ENCODE data around the gene MKKS. TPM values are rescaled to one million over a fixed set of nuclear protein-coding genes. Genes with fewer than 3 reads are reported as not detected.

MKKS gene
- total and polyA plus RNA-seq, 2 of the 13 experiments (the other 11 are each of a cell fraction or from before 2014, with no cell fraction given): 26.7 to 34.5 TPM

DNA sequence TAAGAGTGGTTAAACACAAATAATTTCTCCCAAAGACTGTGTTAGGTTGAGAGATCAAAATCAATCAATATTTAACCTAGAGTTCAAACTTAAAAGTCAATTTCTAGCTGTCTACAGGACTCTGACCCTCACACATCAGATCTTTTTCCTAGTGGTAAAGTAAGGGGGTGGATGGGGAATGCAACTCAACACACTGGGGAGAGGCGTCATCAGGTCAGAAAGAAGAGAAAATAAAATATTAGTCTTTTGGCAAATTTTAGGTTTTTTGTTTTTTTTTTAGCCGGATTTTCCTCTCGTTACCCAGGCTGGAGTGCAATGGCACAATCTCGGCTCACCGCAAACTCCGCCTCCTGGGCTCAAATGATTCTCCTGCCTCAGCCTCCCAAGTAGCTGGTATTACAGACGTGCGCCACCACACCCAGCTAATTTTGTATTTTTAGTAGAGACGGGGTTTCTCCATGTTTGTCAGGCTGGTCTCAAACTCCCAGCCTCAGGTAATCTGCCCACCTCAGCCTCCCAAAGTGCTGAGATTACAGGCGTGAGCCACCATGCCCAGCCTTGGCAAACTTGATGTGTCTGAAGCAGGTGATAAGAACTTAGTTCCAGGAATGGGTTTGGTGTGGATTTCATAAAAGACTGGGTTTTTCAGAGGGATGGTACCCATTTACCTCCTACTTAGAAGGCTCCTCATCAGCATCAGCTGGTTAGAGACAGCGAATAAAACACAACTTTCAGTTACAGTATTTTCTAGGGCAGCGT lies 65.9 kb downstream of the MKKS start:
- peak; percentile 93 for DNase-seq (ENCODE audit: low spot score)
- H4K20me1 ChIP-seq (ENCODE audit: insufficient read depth, low read length): no peaks in the 10 kb centered on the region
- H3K4me2 ChIP-seq (ENCODE audit: low read depth, low read length): peak overlapping the region; percentile 66
- peak; percentile 89 for ATAC-seq
- ChIA-PET CTCF (ENCODE audit: low intra/inter-chr PET ratio, low total read pairs) (no interaction called here), POLR2A (interaction anchor here (0.7 to 2.7 kb wide), 3 partner anchors 40 to 304 kb away, joined by 3 to 20 read pairs (median 5); partner anchors contain the start of genes MKKS and SLX4IP)
- no peaks in the 10 kb centered on the region for H3K36me3 ChIP-seq (replicated peaks in 1 of 2; ENCODE audit: control insufficient read depth in 1 of 2, insufficient read depth in 2 of 2, low read length in 2 of 2)
- FAIRE-seq: peak; percentile 62
- peak overlapping the region; percentile 50 for H3K9ac ChIP-seq (ENCODE audit: insufficient read depth, low read depth, low read length)
- TSS peak; percentile 93 for BruUV-seq (replicated peaks)
- H2AFZ ChIP-seq (ENCODE audit: low read length): peak overlapping the region; percentile 34
- in situ Hi-C loops (cut with HindIII; ENCODE audit: extremely low pct_ligation_motif_present, low pct_unique_long_range_greater_than_20kb) (no loop called here), intact Hi-C loops (cut with micrococcal nuclease; ENCODE audit: unreplicated experiment) (loop anchor here (2.0 to 5.0 kb wide), 4 partner anchors 39 to 339 kb away; partner anchors contain the start of gene JAG1)
- 27% methylated on average over 12 of the region's 12 CpGs for WGBS (ENCODE audit: low lambda C conversion rate)
- no peaks in the 10 kb centered on the region for H3K9me3 ChIP-seq (ENCODE audit: low read length)
- no peaks in the 10 kb centered on the region for H3K27me3 ChIP-seq (ENCODE audit: control insufficient read depth in 1 of 2, insufficient read depth in 2 of 2, low read length in 2 of 2)
- no peaks in the 10 kb centered on the region for H3K79me2 ChIP-seq (ENCODE audit: insufficient read depth, low read length)
- peak overlapping the region; percentile 70 for H3K27ac ChIP-seq (ENCODE audit: extremely low read length, insufficient read depth, low read length)
- peak overlapping the region; percentile 27 to 37 (median 36) for H3K4me3 ChIP-seq (replicated peaks in 1 of 3; ENCODE audit: insufficient read depth in 1 of 3, low read depth in 2 of 3, low read length in 3 of 3)
- H3K4me1 ChIP-seq (ENCODE audit: insufficient read depth, low read length): peaks cover 88% of the 10 kb centered on the region
- TF ChIP-seq ZNF224 (CRISPR knock-in tag; IDR thresholded peaks at IDR 0.05) (no peak), SUZ12 (IDR thresholded peaks at IDR 0.05; ENCODE audit: low read depth, low read length) (no peak), ZBTB38 (CRISPR knock-in tag; IDR thresholded peaks at IDR 0.05) (peak; percentile 58; the same call in 1 of the 2 replicates), IKZF4 (CRISPR knock-in tag; IDR thresholded peaks at IDR 0.05; ENCODE audit: borderline replicate concordance, low read depth, not compliant biosample characterization) (no peak), KLF6 (CRISPR knock-in tag; IDR thresholded peaks at IDR 0.05) (peak; percentile 29; the same call in 1 of the 2 replicates), SCMH1 (CRISPR knock-in tag; IDR thresholded peaks at IDR 0.05; ENCODE audit: borderline replicate concordance) (no peak)
- TF ChIP-seq, protein P1, sequence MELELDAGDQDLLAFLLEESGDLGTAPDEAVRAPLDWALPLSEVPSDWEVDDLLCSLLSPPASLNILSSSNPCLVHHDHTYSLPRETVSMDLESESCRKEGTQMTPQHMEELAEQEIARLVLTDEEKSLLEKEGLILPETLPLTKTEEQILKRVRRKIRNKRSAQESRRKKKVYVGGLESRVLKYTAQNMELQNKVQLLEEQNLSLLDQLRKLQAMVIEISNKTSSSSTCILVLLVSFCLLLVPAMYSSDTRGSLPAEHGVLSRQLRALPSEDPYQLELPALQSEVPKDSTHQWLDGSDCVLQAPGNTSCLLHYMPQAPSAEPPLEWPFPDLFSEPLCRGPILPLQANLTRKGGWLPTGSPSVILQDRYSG (CRISPR knock-in tag; IDR thresholded peaks at IDR 0.05): no peak
- TF ChIP-seq, protein P2, sequence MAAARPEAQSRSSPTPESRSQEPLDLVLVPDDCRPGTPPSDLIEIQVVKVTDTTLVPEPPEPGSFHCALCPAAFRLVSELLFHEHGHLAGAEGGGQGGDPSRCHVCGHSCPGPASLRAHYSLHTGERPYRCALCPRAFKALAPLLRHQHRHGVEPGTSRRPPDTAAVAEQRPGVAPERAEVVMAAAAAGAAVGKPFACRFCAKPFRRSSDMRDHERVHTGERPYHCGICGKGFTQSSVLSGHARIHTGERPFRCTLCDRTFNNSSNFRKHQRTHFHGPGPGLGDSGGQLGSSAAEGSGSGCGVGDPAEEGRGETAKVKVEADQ (CRISPR knock-in tag; IDR thresholded peaks at IDR 0.05; ENCODE audit: borderline replicate concordance): peak; percentile 58; the same call in 1 of the 2 replicates
- TF ChIP-seq, protein P3, sequence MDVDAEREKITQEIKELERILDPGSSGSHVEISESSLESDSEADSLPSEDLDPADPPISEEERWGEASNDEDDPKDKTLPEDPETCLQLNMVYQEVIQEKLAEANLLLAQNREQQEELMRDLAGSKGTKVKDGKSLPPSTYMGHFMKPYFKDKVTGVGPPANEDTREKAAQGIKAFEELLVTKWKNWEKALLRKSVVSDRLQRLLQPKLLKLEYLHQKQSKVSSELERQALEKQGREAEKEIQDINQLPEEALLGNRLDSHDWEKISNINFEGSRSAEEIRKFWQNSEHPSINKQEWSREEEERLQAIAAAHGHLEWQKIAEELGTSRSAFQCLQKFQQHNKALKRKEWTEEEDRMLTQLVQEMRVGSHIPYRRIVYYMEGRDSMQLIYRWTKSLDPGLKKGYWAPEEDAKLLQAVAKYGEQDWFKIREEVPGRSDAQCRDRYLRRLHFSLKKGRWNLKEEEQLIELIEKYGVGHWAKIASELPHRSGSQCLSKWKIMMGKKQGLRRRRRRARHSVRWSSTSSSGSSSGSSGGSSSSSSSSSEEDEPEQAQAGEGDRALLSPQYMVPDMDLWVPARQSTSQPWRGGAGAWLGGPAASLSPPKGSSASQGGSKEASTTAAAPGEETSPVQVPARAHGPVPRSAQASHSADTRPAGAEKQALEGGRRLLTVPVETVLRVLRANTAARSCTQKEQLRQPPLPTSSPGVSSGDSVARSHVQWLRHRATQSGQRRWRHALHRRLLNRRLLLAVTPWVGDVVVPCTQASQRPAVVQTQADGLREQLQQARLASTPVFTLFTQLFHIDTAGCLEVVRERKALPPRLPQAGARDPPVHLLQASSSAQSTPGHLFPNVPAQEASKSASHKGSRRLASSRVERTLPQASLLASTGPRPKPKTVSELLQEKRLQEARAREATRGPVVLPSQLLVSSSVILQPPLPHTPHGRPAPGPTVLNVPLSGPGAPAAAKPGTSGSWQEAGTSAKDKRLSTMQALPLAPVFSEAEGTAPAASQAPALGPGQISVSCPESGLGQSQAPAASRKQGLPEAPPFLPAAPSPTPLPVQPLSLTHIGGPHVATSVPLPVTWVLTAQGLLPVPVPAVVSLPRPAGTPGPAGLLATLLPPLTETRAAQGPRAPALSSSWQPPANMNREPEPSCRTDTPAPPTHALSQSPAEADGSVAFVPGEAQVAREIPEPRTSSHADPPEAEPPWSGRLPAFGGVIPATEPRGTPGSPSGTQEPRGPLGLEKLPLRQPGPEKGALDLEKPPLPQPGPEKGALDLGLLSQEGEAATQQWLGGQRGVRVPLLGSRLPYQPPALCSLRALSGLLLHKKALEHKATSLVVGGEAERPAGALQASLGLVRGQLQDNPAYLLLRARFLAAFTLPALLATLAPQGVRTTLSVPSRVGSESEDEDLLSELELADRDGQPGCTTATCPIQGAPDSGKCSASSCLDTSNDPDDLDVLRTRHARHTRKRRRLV (CRISPR knock-in tag; IDR thresholded peaks at IDR 0.05): peak; percentile 74
- TF ChIP-seq, protein P4, sequence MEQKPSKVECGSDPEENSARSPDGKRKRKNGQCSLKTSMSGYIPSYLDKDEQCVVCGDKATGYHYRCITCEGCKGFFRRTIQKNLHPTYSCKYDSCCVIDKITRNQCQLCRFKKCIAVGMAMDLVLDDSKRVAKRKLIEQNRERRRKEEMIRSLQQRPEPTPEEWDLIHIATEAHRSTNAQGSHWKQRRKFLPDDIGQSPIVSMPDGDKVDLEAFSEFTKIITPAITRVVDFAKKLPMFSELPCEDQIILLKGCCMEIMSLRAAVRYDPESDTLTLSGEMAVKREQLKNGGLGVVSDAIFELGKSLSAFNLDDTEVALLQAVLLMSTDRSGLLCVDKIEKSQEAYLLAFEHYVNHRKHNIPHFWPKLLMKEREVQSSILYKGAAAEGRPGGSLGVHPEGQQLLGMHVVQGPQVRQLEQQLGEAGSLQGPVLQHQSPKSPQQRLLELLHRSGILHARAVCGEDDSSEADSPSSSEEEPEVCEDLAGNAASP (CRISPR knock-in tag; IDR thresholded peaks at IDR 0.05; ENCODE audit: borderline replicate concordance): peak; percentile 93
- TF ChIP-seq, protein P5, sequence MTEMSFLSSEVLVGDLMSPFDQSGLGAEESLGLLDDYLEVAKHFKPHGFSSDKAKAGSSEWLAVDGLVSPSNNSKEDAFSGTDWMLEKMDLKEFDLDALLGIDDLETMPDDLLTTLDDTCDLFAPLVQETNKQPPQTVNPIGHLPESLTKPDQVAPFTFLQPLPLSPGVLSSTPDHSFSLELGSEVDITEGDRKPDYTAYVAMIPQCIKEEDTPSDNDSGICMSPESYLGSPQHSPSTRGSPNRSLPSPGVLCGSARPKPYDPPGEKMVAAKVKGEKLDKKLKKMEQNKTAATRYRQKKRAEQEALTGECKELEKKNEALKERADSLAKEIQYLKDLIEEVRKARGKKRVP (CRISPR knock-in tag; IDR thresholded peaks at IDR 0.05): no peak

All from HepG2 (cell line).